NCI-H774 (cell line): Measurements from ENCODE around the gene BUB1.
"Not testable (repeated sequence)": the region's sequence is repeated elsewhere in the genome, so short reads cannot be mapped to it uniquely, and the experiment has no call there.

Source experiments
- DNase-seq: peaks from one replicate; lab custom pipeline; 2025; lab: John Stamatoyannopoulos, UW

The BUB1 gene

GRCh38 chr2:110690083-110690965, 12.5 kb upstream of the BUB1 start:
- no peak for DNase-seq

GRCh38 chr2:110688594-110689091, 10.8 kb upstream of the BUB1 start:
- DNase-seq = no peak

- DNase-seq = not testable (repeated sequence)
These were observed 10.1 kb upstream of the BUB1 start for GRCh38 chr2:110687775-110688484.

GRCh38 chr2:110682872-110683271, 5.0 kb upstream of the BUB1 start:
- DNase-seq = no peak

- DNase-seq = no peak
These were observed 4.4 kb upstream of the BUB1 start for GRCh38 chr2:110682267-110682666.

GRCh38 chr2:110680709-110681108, 2.8 kb upstream of the BUB1 start:
- no peak for DNase-seq

GRCh38 chr2:110679865-110680264, 2.0 kb upstream of the BUB1 start:
- DNase-seq = no peak

- DNase-seq = no peak
These were observed 1.5 kb upstream of the BUB1 start for GRCh38 chr2:110679337-110679707.

- no peak for DNase-seq
These were observed 834 bp upstream of the BUB1 start for GRCh38 chr2:110678457-110679336.

GRCh38 chr2:110677080-110677479, 783 bp downstream of the BUB1 start:
- no peak for DNase-seq

- DNase-seq = no peak
These were observed 2.2 kb downstream of the BUB1 start for GRCh38 chr2:110675679-110676078.

GRCh38 chr2:110674620-110675555, 3.0 kb downstream of the BUB1 start:
- peak; percentile 17 for DNase-seq

GRCh38 chr2:110673201-110673600, 4.7 kb downstream of the BUB1 start:
- no peak for DNase-seq

- DNase-seq = no peak
These were observed 7.0 kb downstream of the BUB1 start for GRCh38 chr2:110670826-110671225.

- no peak for DNase-seq
These were observed 8.8 kb downstream of the BUB1 start for GRCh38 chr2:110669079-110669478.

GRCh38 chr2:110667071-110667470, 10.8 kb downstream of the BUB1 start:
- DNase-seq = no peak

GRCh38 chr2:110664135-110664534, 13.7 kb downstream of the BUB1 start:
- no peak for DNase-seq

- DNase-seq = no peak
These were observed 15.3 kb downstream of the BUB1 start for GRCh38 chr2:110662560-110662959.

- DNase-seq = no peak
These were observed 17.3 kb downstream of the BUB1 start for GRCh38 chr2:110660558-110660957.

GRCh38 chr2:110659248-110659647, 18.6 kb downstream of the BUB1 start:
- DNase-seq = no peak

GRCh38 chr2:110657724-110658305, 20.0 kb downstream of the BUB1 start:
- DNase-seq = no peak
